Muscle of leg (tissue), 11 donors: ENCODE measurements around the gene SPCS1. TPM values are rescaled to one million over a fixed set of nuclear protein-coding genes. Genes with fewer than 3 reads are reported as not detected.

Experiments used
- DNase-seq: peaks from one replicate; pipeline ENCODE4 v3.0.0; 2013
- H3K27ac ChIP-seq: one replicate; pipeline ENCODE4 v1.5.1; 2013; ENCODE audit warnings: mild to moderate bottlenecking, low read length, control low read depth
- H3K27me3 ChIP-seq: one replicate; pipeline ENCODE4 v1.6.1; 2013; ENCODE audit warnings: low read length; ENCODE audit not compliant: control insufficient read depth, insufficient read depth
- H3K36me3 ChIP-seq: one replicate; pipeline ENCODE4 v1.6.1; 2013; ENCODE audit warnings: low read length; ENCODE audit not compliant: control insufficient read depth, insufficient read depth
- H3K4me1 ChIP-seq: one replicate; pipeline ENCODE4 v1.6.1; 2013; ENCODE audit warnings: low read length; ENCODE audit not compliant: control insufficient read depth, insufficient read depth
- H3K4me3 ChIP-seq: one replicate; pipeline ENCODE4 v1.5.1; 2013; ENCODE audit warnings: low read length, control low read depth
- H3K9me3 ChIP-seq: replicated peaks from 2 replicates; pipeline ENCODE4 v1.6.1; 2013; ENCODE audit warnings: low read depth, low read length; ENCODE audit not compliant: control insufficient read depth
- WGBS: methylation state at CpG from one replicate; pipeline ENCODE4 v1.1.5; 2013; ENCODE audit warnings: missing lambda C conversion rate; ENCODE audit not compliant: insufficient coverage; 5-methylcytosine and 5-hydroxymethylcytosine counted together
- polyA plus RNA-seq, 8 donors: library from polyadenylated mRNA; unstranded; fragments of 120-200 nt; gene quantifications; one replicate each; pipeline versions ENCODE4 v1.2.1 to v1.2.3, GENCODE V29; 2013; ENCODE audit warnings: inconsistent platforms in 1 of 8, low replicate concordance in 1 of 8; ENCODE audit not compliant: insufficient read length in 8 of 8, insufficient read depth in 1 of 8
- total RNA-seq: library from RNA; stranded (reverse); fragments of 120-200 nt; gene quantifications from one replicate; pipeline ENCODE4 v1.2.4, GENCODE V29; 2013

SPCS1 gene
- total and polyA plus RNA-seq, 9 donors, result 45.4 to 97.1 (median 86.6) TPM

GRCh38 chr3:52679199-52679538, 26.7 kb upstream of the SPCS1 start:
- DNase-seq, result no peak
- no peaks in the 10 kb centered on the region for H3K9me3 ChIP-seq
- H3K4me3 ChIP-seq, result no peak overlapping the region
- WGBS, result no CpG with 5 or more reads among the region's 3 CpGs
- no peak overlapping the region for H3K27ac ChIP-seq
- no peaks in the 10 kb centered on the region for H3K27me3 ChIP-seq
- peaks cover 6% of the 10 kb centered on the region for H3K4me1 ChIP-seq
- H3K36me3 ChIP-seq, result peaks cover 47% of the 10 kb centered on the region

GRCh38 chr3:52679811-52680210, 26.1 kb upstream of the SPCS1 start:
- H3K4me3 ChIP-seq, result no peak overlapping the region
- H3K4me1 ChIP-seq, result peaks cover 6% of the 10 kb centered on the region
- H3K27ac ChIP-seq, result no peak overlapping the region
- no peaks in the 10 kb centered on the region for H3K27me3 ChIP-seq
- WGBS, result no CpG with 5 or more reads among the region's 1 CpG
- DNase-seq, result no peak
- no peaks in the 10 kb centered on the region for H3K9me3 ChIP-seq
- H3K36me3 ChIP-seq, result peaks cover 45% of the 10 kb centered on the region

- Histone ChIP-seq H3K36me3 (peaks cover 35% of the 10 kb centered on the region), H3K27ac (no peak overlapping the region), H3K4me1 (peaks cover 6% of the 10 kb centered on the region), H3K9me3 (no peaks in the 10 kb centered on the region), H3K27me3 (no peaks in the 10 kb centered on the region), H3K4me3 (no peak overlapping the region)
- no peak for DNase-seq
- WGBS, result no CpG with 5 or more reads among the region's 3 CpGs
Observed at GRCh38 chr3:52681596-52681995, 24.3 kb upstream of the SPCS1 start.

- Histone ChIP-seq H3K9me3 (no peaks in the 10 kb centered on the region), H3K27me3 (no peaks in the 10 kb centered on the region), H3K4me3 (no peak overlapping the region), H3K27ac (no peak overlapping the region), H3K36me3 (peaks cover 32% of the 10 kb centered on the region), H3K4me1 (peaks cover 8% of the 10 kb centered on the region)
- peak; percentile 43 for DNase-seq
Observed at GRCh38 chr3:52682016-52682415, 23.9 kb upstream of the SPCS1 start.

GRCh38 chr3:52683611-52684010, 22.3 kb upstream of the SPCS1 start:
- Histone ChIP-seq H3K36me3 (peaks cover 35% of the 10 kb centered on the region), H3K27ac (no peak overlapping the region), H3K4me3 (no peak overlapping the region), H3K9me3 (no peaks in the 10 kb centered on the region), H3K27me3 (no peaks in the 10 kb centered on the region), H3K4me1 (peaks cover 10% of the 10 kb centered on the region)
- WGBS, result no CpG with 5 or more reads among the region's 6 CpGs
- DNase-seq, result no peak

- Histone ChIP-seq H3K36me3 (peaks cover 37% of the 10 kb centered on the region), H3K27ac (no peak overlapping the region), H3K9me3 (no peaks in the 10 kb centered on the region), H3K27me3 (no peaks in the 10 kb centered on the region), H3K4me1 (peaks cover 10% of the 10 kb centered on the region), H3K4me3 (no peak overlapping the region)
- DNase-seq, result no peak
- no CpG with 5 or more reads among the region's 5 CpGs for WGBS
Observed at GRCh38 chr3:52684184-52684583, 21.7 kb upstream of the SPCS1 start.

- peak overlapping the region; percentile 93 for H3K4me3 ChIP-seq
- H3K9me3 ChIP-seq, result no peaks in the 10 kb centered on the region
- DNase-seq, result peak; percentile 90
- under 1% methylated on average over 37 of the region's 41 CpGs for WGBS
- peaks cover 40% of the 10 kb centered on the region for H3K36me3 ChIP-seq
- no peaks in the 10 kb centered on the region for H3K27me3 ChIP-seq
- H3K4me1 ChIP-seq, result peaks cover 10% of the 10 kb centered on the region
- H3K27ac ChIP-seq, result peak overlapping the region; percentile 97
Observed at GRCh38 chr3:52685285-52685708, 20.6 kb upstream of the SPCS1 start.

GRCh38 chr3:52685709-52686691, 19.9 kb upstream of the SPCS1 start, which contains the start of the genes GNL3 and PBRM1:
Gene GNL3 (plus strand): TSS chr3:52686032. CDS start chr3:52686093, 61 bp downstream.
Gene PBRM1 (minus strand): TSS chr3:52685913.
- Histone ChIP-seq H3K27ac (peak within 1 kb of the TSS; percentile 97), H3K27me3 (no peaks in the 10 kb centered on the region), H3K4me3 (peak within 1 kb of the TSS; percentile 93), H3K9me3 (no peaks in the 10 kb centered on the region), H3K36me3 (peaks cover 42% of the 10 kb centered on the region), H3K4me1 (peaks cover 10% of the 10 kb centered on the region)
- DNase-seq, result peak; percentile 99
- WGBS, result under 1% methylated on average over 78 of the region's 82 CpGs

- DNase-seq, result no peak
- Histone ChIP-seq H3K36me3 (peaks cover 57% of the 10 kb centered on the region), H3K27me3 (no peaks in the 10 kb centered on the region), H3K4me3 (no peak overlapping the region), H3K9me3 (no peaks in the 10 kb centered on the region), H3K4me1 (peaks cover 7% of the 10 kb centered on the region), H3K27ac (no peak overlapping the region)
- 94% methylated on average over 3 of the region's 6 CpGs for WGBS
Observed at GRCh38 chr3:52688266-52688665, 17.6 kb upstream of the SPCS1 start.

- Histone ChIP-seq H3K4me1 (peaks cover 4% of the 10 kb centered on the region), H3K9me3 (no peaks in the 10 kb centered on the region), H3K36me3 (peaks cover 64% of the 10 kb centered on the region), H3K27me3 (no peaks in the 10 kb centered on the region), H3K4me3 (no peak overlapping the region), H3K27ac (no peak overlapping the region)
- 80% methylated on average over 1 of the region's 3 CpGs for WGBS
- DNase-seq, result no peak
Observed at GRCh38 chr3:52689151-52689550, 16.8 kb upstream of the SPCS1 start.
